ENCODE data around the gene PPIL4.
A peak's percentile ranks its signal among the peaks of the same experiment; 100 is the strongest.

Gene PPIL4

DNA sequence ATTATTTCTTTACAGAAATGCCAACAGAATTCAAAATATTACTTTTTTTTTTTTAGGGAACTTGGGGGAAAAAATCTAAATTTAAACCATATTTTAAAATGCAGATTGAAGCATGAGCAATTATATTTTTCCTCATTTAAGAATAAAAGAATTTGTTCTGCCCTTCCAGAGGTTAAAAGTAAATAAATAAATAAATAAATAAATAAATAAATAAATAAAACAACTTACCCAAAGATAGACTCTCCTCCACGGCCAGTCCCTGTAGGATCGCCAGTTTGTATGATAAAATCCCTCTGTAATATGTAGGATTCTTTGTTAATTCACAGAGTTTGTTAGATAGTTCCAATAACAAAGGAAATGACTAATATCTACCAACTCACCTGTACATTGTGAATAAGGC is 4.7 kb downstream of the PPIL4 start:
- no peaks in the 10 kb centered on the region for H3K27me3 ChIP-seq

DNA sequence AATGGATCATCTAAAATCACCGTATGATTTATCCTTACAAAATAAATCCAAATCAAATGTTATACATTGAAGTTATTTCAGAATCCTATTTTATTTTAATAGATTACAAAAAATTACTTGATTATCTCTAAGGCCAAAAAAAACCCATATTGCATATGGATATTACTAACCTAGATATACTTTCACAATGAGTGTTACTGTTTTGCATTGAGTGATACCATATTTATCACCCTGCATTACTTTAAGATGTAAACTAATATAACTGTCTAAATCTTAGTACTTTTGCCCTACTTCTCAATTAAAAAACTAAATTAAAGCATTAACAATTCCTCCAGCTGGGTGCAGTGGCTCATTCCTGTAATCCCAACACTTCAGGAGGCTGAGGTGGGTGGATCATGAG is 11.1 kb downstream of the PPIL4 start:
- peaks cover 24% of the 10 kb centered on the region; the same call in 1 of the 2 replicates for H4K20me1 ChIP-seq
- TF ChIP-seq Cebpa-rat (IDR thresholded peaks at IDR 0.05), result no peak
- H3K36me3 ChIP-seq, result peaks cover 100% of the 10 kb centered on the region
- no peak overlapping the region for H3K4me2 ChIP-seq
- H3K27ac ChIP-seq, result no peak overlapping the region
- H3K27me3 ChIP-seq, result no peaks in the 10 kb centered on the region
- no peak overlapping the region for H3K9ac ChIP-seq
- H3K4me3 ChIP-seq, result no peak overlapping the region
- no peaks in the 10 kb centered on the region for H3K4me1 ChIP-seq
- H3K9me3 ChIP-seq, result no peaks in the 10 kb centered on the region

More for the DNA sequence above, 4.7 kb downstream of the PPIL4 start:
- H3K4me2 ChIP-seq, result no peak overlapping the region
- peaks cover 24% of the 10 kb centered on the region for H3K4me1 ChIP-seq
- H3K9me3 ChIP-seq, result no peaks in the 10 kb centered on the region
- H3K27ac ChIP-seq, result no peak overlapping the region
- H3K36me3 ChIP-seq, result peaks cover 48% of the 10 kb centered on the region
- H3K4me3 ChIP-seq, result no peak overlapping the region
- TF ChIP-seq Cebpa-rat (IDR thresholded peaks at IDR 0.05), result no peak
- H3K9ac ChIP-seq, result no peak overlapping the region
- peaks cover 56% of the 10 kb centered on the region for H4K20me1 ChIP-seq

DNA sequence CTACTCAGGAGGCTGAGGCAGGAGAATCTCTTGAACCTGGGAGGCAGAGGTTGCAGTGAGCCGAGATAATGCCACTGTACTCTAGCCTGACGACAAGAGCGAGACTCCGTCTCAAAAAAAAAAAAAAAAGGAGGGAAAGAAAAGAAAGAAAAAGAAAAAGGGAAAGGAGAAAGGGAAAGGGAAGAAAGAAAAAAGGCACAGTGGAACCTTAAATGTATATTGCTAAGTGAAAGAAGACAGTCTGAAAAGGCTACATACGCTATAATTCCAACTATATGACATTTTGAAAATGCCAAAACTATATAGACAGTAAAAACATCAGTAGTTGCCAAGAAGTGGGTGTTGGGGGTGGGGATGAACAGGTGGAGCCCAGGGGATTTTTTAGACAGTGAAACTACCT is 16.2 kb downstream of the PPIL4 start:
- no peak overlapping the region for H3K4me3 ChIP-seq
- H3K27me3 ChIP-seq, result no peaks in the 10 kb centered on the region
- H3K9me3 ChIP-seq, result no peaks in the 10 kb centered on the region
- no peak overlapping the region for H3K9ac ChIP-seq
- H3K4me1 ChIP-seq, result no peaks in the 10 kb centered on the region
- TF ChIP-seq Cebpa-rat (IDR thresholded peaks at IDR 0.05), result no peak
- H3K27ac ChIP-seq, result no peak overlapping the region
- no peak overlapping the region for H3K4me2 ChIP-seq
- 0 out of 2 replicates have a peak, but pooled peaks cover 10% of the 10 kb centered on the region for H4K20me1 ChIP-seq
- peaks cover 95% of the 10 kb centered on the region for H3K36me3 ChIP-seq

DNA sequence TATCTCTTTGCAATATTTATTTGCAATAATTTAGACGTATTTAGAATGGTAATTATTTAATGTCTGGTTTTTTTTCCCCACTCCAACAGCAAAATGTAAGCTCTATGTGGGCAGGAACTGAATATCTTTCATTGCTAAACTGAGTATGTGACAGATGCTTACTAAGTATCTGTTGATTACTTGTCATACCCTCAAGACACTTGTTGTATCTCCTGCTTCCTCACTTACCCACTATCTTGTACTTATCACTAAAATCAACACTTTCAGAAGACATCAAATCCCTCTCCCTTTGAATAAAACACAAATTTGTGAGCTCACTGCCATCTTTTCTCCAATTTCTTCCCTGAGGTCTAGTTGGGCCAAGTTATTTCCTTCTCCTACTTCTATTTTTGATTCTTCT is 30.3 kb downstream of the PPIL4 start:
- Histone ChIP-seq H3K27ac (no peak overlapping the region), H3K4me1 (no peaks in the 10 kb centered on the region), H4K20me1 (peaks cover 13% of the 10 kb centered on the region), H3K9ac (no peak overlapping the region), H3K4me2 (no peak overlapping the region), H3K4me3 (no peak overlapping the region), H3K36me3 (peaks cover 60% of the 10 kb centered on the region), H3K9me3 (no peaks in the 10 kb centered on the region), H3K27me3 (no peaks in the 10 kb centered on the region)
- no peak for TF ChIP-seq Cebpa-rat (IDR thresholded peaks at IDR 0.05)

DNA sequence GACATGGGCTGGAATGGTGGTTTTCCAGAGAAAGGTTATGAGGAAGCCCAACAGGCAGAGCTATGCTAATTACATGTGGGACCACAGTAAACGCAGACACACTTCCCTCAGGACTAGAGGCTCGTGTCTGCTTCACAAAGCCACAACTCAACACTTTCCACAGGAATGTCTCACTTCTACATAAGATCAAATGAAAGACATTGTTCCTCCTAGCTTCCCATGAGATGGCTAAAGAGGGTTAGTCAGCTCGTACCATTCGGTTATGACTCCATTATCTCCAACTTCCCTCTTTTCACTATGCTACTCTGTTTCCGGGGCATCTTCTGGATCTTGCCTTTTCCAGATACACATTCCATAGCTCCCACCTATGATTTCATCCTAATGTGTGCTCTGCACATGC is 31.9 kb downstream of the PPIL4 start:
- H3K27ac ChIP-seq, result no peak overlapping the region
- no peaks in the 10 kb centered on the region for H3K9me3 ChIP-seq
- peaks cover 13% of the 10 kb centered on the region for H4K20me1 ChIP-seq
- no peak overlapping the region for H3K9ac ChIP-seq
- peaks cover 57% of the 10 kb centered on the region for H3K36me3 ChIP-seq
- no peak for TF ChIP-seq Cebpa-rat (IDR thresholded peaks at IDR 0.05)
- no peak overlapping the region for H3K4me2 ChIP-seq
- H3K4me3 ChIP-seq, result no peak overlapping the region
- H3K27me3 ChIP-seq, result no peaks in the 10 kb centered on the region
- H3K4me1 ChIP-seq, result no peaks in the 10 kb centered on the region

DNA sequence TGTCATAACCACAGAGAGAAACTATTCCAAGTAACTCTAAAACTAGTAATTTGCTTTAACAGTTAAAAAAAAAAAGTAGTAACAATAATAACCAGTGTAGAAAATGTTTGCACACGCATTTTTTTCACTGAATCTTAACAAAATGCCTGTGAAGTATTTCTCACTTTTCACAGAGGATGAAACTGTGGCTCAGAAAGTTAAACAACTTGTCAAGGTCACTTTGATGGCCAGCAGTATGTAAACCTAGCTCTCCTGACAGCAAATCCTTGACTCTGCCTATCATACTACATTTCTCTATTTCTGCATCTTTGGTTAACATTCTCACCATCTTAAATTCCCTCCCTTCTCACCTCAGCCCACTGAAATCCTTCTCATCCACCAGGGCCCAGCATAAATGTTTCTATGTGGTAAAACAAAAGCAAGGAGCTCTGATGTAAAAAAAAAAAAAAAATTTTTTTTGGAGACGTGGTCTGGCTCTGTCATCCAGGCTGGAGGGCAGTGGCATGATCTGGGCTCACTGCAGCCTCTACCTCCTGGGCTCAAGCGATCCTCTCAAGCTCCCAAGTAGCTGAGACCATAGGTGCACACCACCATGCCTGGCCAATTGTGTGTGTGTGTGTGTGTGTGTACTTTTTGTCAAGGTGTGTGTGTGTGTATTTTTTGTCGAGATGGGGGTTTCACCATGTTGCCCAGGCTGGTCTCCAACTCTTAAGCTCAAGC is 34.9 kb downstream of the PPIL4 start:
- H3K27ac ChIP-seq, result no peak overlapping the region

DNA sequence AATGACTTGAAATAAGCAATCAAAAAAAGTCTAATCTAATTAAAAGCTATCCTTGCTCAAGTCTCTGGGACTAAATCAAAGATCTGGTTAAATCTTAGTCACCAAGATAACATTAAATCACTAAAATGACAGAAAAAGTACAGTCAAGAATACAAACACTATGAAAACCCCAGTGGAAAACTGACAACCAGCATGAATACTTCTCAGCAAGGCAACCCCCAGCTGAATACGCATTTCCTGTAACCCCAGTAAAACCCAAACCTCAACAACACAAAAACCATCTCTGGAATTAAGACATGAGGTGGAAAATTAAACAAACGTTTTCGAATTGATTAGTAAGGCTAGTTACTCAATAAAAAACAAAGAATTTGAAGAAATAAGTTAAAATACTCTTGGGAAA is 37.4 kb downstream of the PPIL4 start:
- H3K9ac ChIP-seq, result no peak overlapping the region
- H3K27me3 ChIP-seq, result no peaks in the 10 kb centered on the region
- H3K4me1 ChIP-seq, result peaks cover 7% of the 10 kb centered on the region
- peak overlapping the region; percentile 28; the same call in 1 of the 2 replicates for H3K4me2 ChIP-seq
- H3K9me3 ChIP-seq, result no peaks in the 10 kb centered on the region
- H4K20me1 ChIP-seq, result no peaks in the 10 kb centered on the region
- no peak overlapping the region for H3K27ac ChIP-seq
- no peak for TF ChIP-seq Cebpa-rat (IDR thresholded peaks at IDR 0.05)
- no peak overlapping the region for H3K4me3 ChIP-seq
- H3K36me3 ChIP-seq, result peaks cover 45% of the 10 kb centered on the region

More for the DNA sequence above, 34.9 kb downstream of the PPIL4 start:
- Histone ChIP-seq H3K4me3 (no peak overlapping the region), H4K20me1 (no peaks in the 10 kb centered on the region), H3K4me1 (peaks cover 7% of the 10 kb centered on the region), H3K27me3 (no peaks in the 10 kb centered on the region), H3K4me2 (no peak overlapping the region), H3K36me3 (peaks cover 53% of the 10 kb centered on the region), H3K9ac (no peak overlapping the region), H3K9me3 (no peaks in the 10 kb centered on the region)
- TF ChIP-seq Cebpa-rat (IDR thresholded peaks at IDR 0.05), result no peak

DNA sequence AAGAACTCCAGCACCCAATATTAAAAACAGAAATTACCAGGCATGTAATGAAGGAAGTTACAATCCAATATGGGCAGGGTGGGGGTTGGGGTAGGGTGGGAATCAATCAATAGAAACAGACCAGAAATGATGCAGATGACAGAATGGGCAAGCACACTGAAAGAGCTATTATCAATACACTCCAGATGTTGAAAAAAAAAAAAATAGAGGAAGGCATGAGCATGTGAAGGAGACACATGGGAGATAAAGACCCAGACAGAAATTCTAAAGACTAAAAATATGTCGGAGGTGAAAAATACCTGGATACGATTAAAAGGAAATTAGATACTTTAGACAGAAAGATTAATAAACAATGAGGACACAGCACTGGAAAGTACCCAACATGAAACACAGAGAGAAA is 42.0 kb downstream of the PPIL4 start:
- no peaks in the 10 kb centered on the region for H3K27me3 ChIP-seq
- no peak overlapping the region for H3K27ac ChIP-seq
- peaks cover 40% of the 10 kb centered on the region for H3K36me3 ChIP-seq
- no peaks in the 10 kb centered on the region for H4K20me1 ChIP-seq
- H3K9me3 ChIP-seq, result no peaks in the 10 kb centered on the region
- H3K4me1 ChIP-seq, result peaks cover 7% of the 10 kb centered on the region
- H3K4me2 ChIP-seq, result no peak overlapping the region
- no peak for TF ChIP-seq Cebpa-rat (IDR thresholded peaks at IDR 0.05)
- no peak overlapping the region for H3K9ac ChIP-seq
- H3K4me3 ChIP-seq, result no peak overlapping the region

DNA sequence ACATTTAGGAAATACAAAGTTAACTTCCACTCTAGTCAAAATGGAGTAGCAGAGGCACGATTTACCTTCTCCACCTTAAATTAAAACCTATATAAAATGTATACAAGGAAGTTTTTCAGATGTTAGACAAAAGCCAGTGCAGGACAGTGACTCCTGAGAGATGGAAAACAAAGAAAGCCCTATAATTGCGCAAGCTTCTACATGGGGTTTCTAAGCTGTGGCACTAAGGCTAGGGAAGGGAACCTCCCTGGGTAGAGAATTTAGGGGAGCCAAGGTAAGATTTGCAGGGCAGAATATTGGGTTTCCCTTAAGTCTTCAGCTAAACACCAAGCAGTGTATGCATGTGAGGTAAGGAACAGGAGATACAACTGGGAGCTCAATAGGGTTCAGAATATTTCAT is 42.6 kb downstream of the PPIL4 start:
- Histone ChIP-seq H3K9ac (no peak overlapping the region), H3K4me1 (peaks cover 1% of the 10 kb centered on the region), H3K9me3 (no peaks in the 10 kb centered on the region), H4K20me1 (no peaks in the 10 kb centered on the region), H3K27me3 (no peaks in the 10 kb centered on the region), H3K36me3 (peaks cover 44% of the 10 kb centered on the region), H3K27ac (no peak overlapping the region), H3K4me3 (no peak overlapping the region), H3K4me2 (no peak overlapping the region)
- peak; percentile 55; the same call in 1 of the 2 replicates for TF ChIP-seq Cebpa-rat (IDR thresholded peaks at IDR 0.05)

DNA sequence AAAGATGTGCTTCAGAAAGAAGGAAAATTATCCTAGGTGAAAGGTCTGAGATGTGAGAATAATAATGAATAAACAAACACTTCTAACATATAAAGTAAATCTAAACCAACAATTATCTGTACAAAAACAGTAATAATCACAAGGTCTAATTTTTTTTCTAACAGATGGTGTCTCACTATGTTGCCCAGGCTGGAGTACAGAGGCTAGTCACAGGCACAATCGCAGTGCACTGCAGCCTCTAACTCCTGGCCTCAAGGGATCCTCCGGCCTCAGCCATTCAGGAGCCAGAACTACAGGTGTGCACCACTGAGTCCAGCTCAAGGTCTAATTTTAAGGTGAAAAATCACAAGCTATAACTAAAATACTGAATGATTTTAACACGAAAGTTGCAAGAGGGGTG is 44.1 kb downstream of the PPIL4 start:
- no peaks in the 10 kb centered on the region for H3K4me1 ChIP-seq
- no peak overlapping the region for H3K4me2 ChIP-seq
- TF ChIP-seq Cebpa-rat (IDR thresholded peaks at IDR 0.05), result no peak
- H3K27me3 ChIP-seq, result no peaks in the 10 kb centered on the region
- H3K36me3 ChIP-seq, result peaks cover 44% of the 10 kb centered on the region
- no peak overlapping the region for H3K4me3 ChIP-seq
- H3K9me3 ChIP-seq, result no peaks in the 10 kb centered on the region
- H4K20me1 ChIP-seq, result no peaks in the 10 kb centered on the region
- H3K27ac ChIP-seq, result no peak overlapping the region
- H3K9ac ChIP-seq, result no peak overlapping the region

Data from BLaER1 (cell line).